Psoas muscle (tissue), 8 donors: Measurements from ENCODE around the gene TMEM100. TPM values are rescaled to one million over a fixed set of nuclear protein-coding genes. Genes with fewer than 3 reads are reported as not detected.

Experiments used
- ATAC-seq, 4 donors: fragments of 200-7000 bp; cut with Tn5 transposase; one replicate each; pipeline ENCODE4 v1.9.1; 2020; ENCODE audit warnings: moderate library complexity in 3 of 4, mild to moderate bottlenecking in 2 of 4
- DNase-seq, 2 donors: peaks; one replicate each; pipeline ENCODE4 v3.0.0-alpha.2; 2020
- H3K27ac ChIP-seq: fragments of 200-600 bp; one replicate; pipeline ENCODE4 v1.8.0; 2022
- H3K27me3 ChIP-seq, 3 donors: fragments of 200-600 bp in 1 of 3; one replicate each; pipeline versions ENCODE4 v1.6.1 to v1.8.0; 2013 to 2022; ENCODE audit warnings: low read length in 2 of 3, mild to moderate bottlenecking in 2 of 3, moderate library complexity in 1 of 3; ENCODE audit not compliant: insufficient read depth in 3 of 3
- H3K36me3 ChIP-seq, 2 donors: fragments of 200-600 bp in 1 of 2; one replicate each; pipeline versions ENCODE4 v1.6.1 to v1.8.0; 2013 to 2022; ENCODE audit warnings: low read depth in 1 of 2, mild to moderate bottlenecking in 1 of 2, moderate library complexity in 1 of 2; ENCODE audit not compliant: insufficient read depth in 1 of 2
- H3K4me1 ChIP-seq: fragments of 200-600 bp; one replicate; pipeline ENCODE4 v1.8.0; 2022
- H3K4me3 ChIP-seq: fragments of 200-600 bp; one replicate; pipeline ENCODE4 v1.8.0; 2022; ENCODE audit warnings: mild to moderate bottlenecking
- H3K9me3 ChIP-seq: fragments of 200-600 bp; one replicate; pipeline ENCODE4 v1.8.0; 2022
- CTCF ChIP-seq: fragments of 200-600 bp; IDR thresholded peaks from one replicate; pipeline ENCODE4 v1.8.0; 2022; ENCODE audit warnings: antibody characterized with exemption
- WGBS, 3 donors: extraction: QIAGEN DNeasy Blood & Tissue Kit; methylation state at CpG; one replicate each; pipeline versions ENCODE4 v1.1.6 to v1.1.7; 2013; 5-methylcytosine and 5-hydroxymethylcytosine counted together
- intact Hi-C, 2 donors: fragments of 100-400 bp; cut with DNase I; formaldehyde crosslinking; loops; one replicate each; pipeline versions ENCODE4 v1.11.0 to v1.14.2; 2022
- polyA plus RNA-seq, 3 donors: library from polyadenylated mRNA; stranded (reverse); fragments of 200-250 nt; gene quantifications; one replicate each; pipeline ENCODE4 v1.2.3, GENCODE V29; 2013
- total RNA-seq, 4 donors: library from RNA; stranded (reverse); fragmentation: NEBNext Ultra II Directional in 2 of 4; extraction: Animal tissue kit (Norgen Biotek cat#: 25700) in 2 of 4; gene quantifications; one replicate each; pipeline versions ENCODE4 v1.2.1 to v1.2.4, GENCODE V29; 2021 to 2023
- donor health status: healthy with polysubstance abuse.
- donor health status: DM: no; HTN: no; CAD: no; lungs with moderate emphysema.
- donor health status: Bipolar disorder and iron deficiency.
- donor health status: healthy.
- donor health status: DM: yes; HTN: yes; CAD: no.
- donor health status: DM: no; HTN: no; CAD: no.
- donor health status: DM: no; HTN: no; CAD: no.
- donor health status: DM: yes; HTN: yes; CAD: no.

TMEM100 gene
- total and polyA plus RNA-seq, 7 donors, result 2.3 to 79.9 (median 7.3) TPM

GRCh38 chr17:55756689-55757088, 34.0 kb upstream of the TMEM100 start:
- TF ChIP-seq CTCF, result no peak
- 94 to 98% (median 96%) methylated on average over 2 of the region's 2 CpGs for WGBS, 3 donors
- Histone ChIP-seq H3K9me3 (no peaks in the 10 kb centered on the region), H3K36me3 (peaks cover 0 to 17% of the 10 kb centered on the region in 2 donors), H3K4me1 (peaks cover 26% of the 10 kb centered on the region), H3K27ac (no peak overlapping the region), H3K4me3 (no peak overlapping the region), H3K27me3 (no peaks in the 10 kb centered on the region)
- intact Hi-C loops, result no loop called here
- ATAC-seq (no peak), DNase-seq (no peak)

- peak overlapping the region; percentile 94 for H3K4me3 ChIP-seq
- DNase-seq (no peak), ATAC-seq (no peak)
- peaks cover 0 to 17% of the 10 kb centered on the region in 2 donors for H3K36me3 ChIP-seq
- no peaks in the 10 kb centered on the region for H3K27me3 ChIP-seq
- WGBS, 3 donors, result 64 to 71% (median 71%) methylated on average over 4 of the region's 4 CpGs
- peaks cover 15% of the 10 kb centered on the region for H3K4me1 ChIP-seq
- no peaks in the 10 kb centered on the region for H3K9me3 ChIP-seq
- peak overlapping the region; percentile 93 for H3K27ac ChIP-seq
- TF ChIP-seq CTCF, result no peak
- intact Hi-C loops, result loop anchor here in 1 of 2 donors (5.0 kb wide), 1 partner anchor 34 kb away; no protein-coding TSS in a partner anchor
Measured at GRCh38 chr17:55751720-55752250, 29.1 kb upstream of the TMEM100 start.

- Histone ChIP-seq H3K36me3 (peaks cover 0 to 17% of the 10 kb centered on the region in 2 donors), H3K27me3 (no peaks in the 10 kb centered on the region), H3K4me1 (peaks cover 15% of the 10 kb centered on the region), H3K9me3 (no peaks in the 10 kb centered on the region), H3K4me3 (peak within 1 kb of the TSS; percentile 94), H3K27ac (peak within 1 kb of the TSS; percentile 93)
- peak; percentile 95 to 97 for DNase-seq
- peak; percentile 99 to 100 (median 100) for ATAC-seq
- 0 to 1% (median 0%) methylated on average over 53 of the region's 53 CpGs for whole genome bisulfite sequencing, 3 donors
- intact Hi-C loops, result loop anchor here in 1 of 2 donors (5.0 kb wide), 1 partner anchor 34 kb away; no protein-coding TSS in a partner anchor
- peak; percentile 51 for TF ChIP-seq CTCF
Measured at GRCh38 chr17:55750750-55751657, 28.3 kb upstream of the TMEM100 start, which contains the start of gene PCTP. PCTP (plus strand) TSS chr17:55751051; CDS start chr17:55751104, 53 bp downstream.

GRCh38 chr17:55749985-55750384, 27.3 kb upstream of the TMEM100 start:
- no peak overlapping the region for H3K4me3 ChIP-seq
- TF ChIP-seq CTCF, result no peak
- H3K4me1 ChIP-seq, result peaks cover 15% of the 10 kb centered on the region
- WGBS, 3 donors, result 72 to 77% (median 76%) methylated on average over 4 of the region's 4 CpGs
- no peaks in the 10 kb centered on the region for H3K27me3 ChIP-seq
- no peak overlapping the region for H3K27ac ChIP-seq
- ATAC-seq (no peak), DNase-seq (no peak)
- H3K9me3 ChIP-seq, result no peaks in the 10 kb centered on the region
- intact Hi-C loops, result loop anchor here in 1 of 2 donors (5.0 kb wide), 1 partner anchor 33 kb away; no protein-coding TSS in a partner anchor
- H3K36me3 ChIP-seq, result peaks cover 0 to 17% of the 10 kb centered on the region in 2 donors
